WTC11 (cell line): ENCODE results near the gene CROCC2. TPM values are rescaled to one million over a fixed set of nuclear protein-coding genes. Genes with fewer than 3 reads are reported as not detected.
A peak's percentile ranks its signal among the peaks of the same experiment; 100 is the strongest.

Experiments used
- AFF4 ChIP-seq: sonication (generic); formaldehyde crosslinking; IDR thresholded peaks from 2 replicates; pipeline ENCODE4 v1.8.1; 2023; ENCODE audit warnings: mild to moderate bottlenecking, missing genetic modification reagents, borderline replicate concordance
- AR ChIP-seq: fragments of 250-450 bp; sonication (Bioruptor Pico); IDR thresholded peaks from 2 replicates; pipeline ENCODE4 v1.9.0; 2021; ENCODE audit warnings: mild to moderate bottlenecking
- ATF3 ChIP-seq: sonication (generic); formaldehyde crosslinking; conservative IDR thresholded peaks from 2 replicates; pipeline ENCODE4 v1.8.1; 2022; ENCODE audit warnings: mild to moderate bottlenecking, missing genetic modification reagents
- CDX4 ChIP-seq: fragments of 250-450 bp; sonication (Bioruptor Pico); IDR thresholded peaks from 2 replicates; pipeline ENCODE4 v1.9.0; 2021; ENCODE audit warnings: moderate library complexity, mild to moderate bottlenecking, inconsistent platforms, borderline replicate concordance
- ERG ChIP-seq: fragments of 250-450 bp; sonication (Bioruptor Pico); IDR thresholded peaks from 2 replicates; pipeline ENCODE4 v1.8.0; 2021; ENCODE audit warnings: mild to moderate bottlenecking
- ETV6 ChIP-seq: sonication (generic); formaldehyde crosslinking; IDR thresholded peaks from 2 replicates; pipeline ENCODE4 v1.8.1; 2022; ENCODE audit warnings: mild to moderate bottlenecking, missing genetic modification reagents
- FOXK1 ChIP-seq: sonication (generic); formaldehyde crosslinking; IDR thresholded peaks from 2 replicates; pipeline ENCODE4 v1.8.0; 2022; ENCODE audit warnings: mild to moderate bottlenecking, moderate library complexity, missing genetic modification reagents
- FOXP1 ChIP-seq: sonication (generic); formaldehyde crosslinking; IDR thresholded peaks from 2 replicates; pipeline ENCODE4 v1.8.0; 2022; ENCODE audit warnings: missing genetic modification reagents, mild to moderate bottlenecking, moderate library complexity, borderline replicate concordance
- GABPB1 ChIP-seq: sonication (generic); formaldehyde crosslinking; IDR thresholded peaks from 2 replicates; pipeline ENCODE4 v1.8.1; 2023; ENCODE audit warnings: mild to moderate bottlenecking, missing genetic modification reagents
- JAZF1 ChIP-seq: fragments of 250-450 bp; sonication (Bioruptor Pico); IDR thresholded peaks from 2 replicates; pipeline ENCODE4 v1.9.0; 2021; ENCODE audit warnings: moderate library complexity, mild to moderate bottlenecking, inconsistent platforms
- NFE2L1 ChIP-seq: sonication (generic); formaldehyde crosslinking; IDR thresholded peaks from 2 replicates; pipeline ENCODE4 v1.8.1; 2023; ENCODE audit warnings: missing genetic modification reagents
- PRDM15 ChIP-seq: sonication (generic); formaldehyde crosslinking; IDR thresholded peaks from 2 replicates; pipeline ENCODE4 v1.8.0; 2022; ENCODE audit warnings: missing genetic modification reagents
- SP1 ChIP-seq: sonication (generic); formaldehyde crosslinking; conservative IDR thresholded peaks from 2 replicates; pipeline ENCODE4 v1.8.1; 2022; ENCODE audit warnings: missing genetic modification reagents
- TEAD1 ChIP-seq: sonication (generic); formaldehyde crosslinking; IDR thresholded peaks from 2 replicates; pipeline ENCODE4 v1.8.0; 2022; ENCODE audit warnings: mild to moderate bottlenecking, missing genetic modification reagents
- ZNF121 ChIP-seq: sonication (generic); formaldehyde crosslinking; IDR thresholded peaks from 2 replicates; pipeline ENCODE4 v1.8.0; 2023; ENCODE audit warnings: missing genetic modification reagents
- ZNF281 ChIP-seq: sonication (generic); formaldehyde crosslinking; IDR thresholded peaks from 2 replicates; pipeline ENCODE4 v1.8.0; 2023; ENCODE audit warnings: mild to moderate bottlenecking, missing genetic modification reagents
- ZNF425 ChIP-seq: fragments of 250-450 bp; sonication (Bioruptor Pico); conservative IDR thresholded peaks from 2 replicates; pipeline ENCODE4 v1.9.0; 2021; ENCODE audit warnings: mild to moderate bottlenecking
- total RNA-seq: library from RNA; stranded (reverse); gene quantifications from 3 replicates; pipeline ENCODE4 v1.2.3, GENCODE V29; 2021

Gene CROCC2
- total RNA-seq, 1 experiment from 2014 or later: not detected

- TF ChIP-seq ZNF281 (no peak), FOXP1 (CRISPR knock-in tag) (peak; percentile 68; the same call in 1 of the 2 replicates), TEAD1 (CRISPR knock-in tag) (no peak), FOXK1 (peak; percentile 50; the same call in 1 of the 2 replicates), GABPB1 (CRISPR knock-in tag) (no peak), JAZF1 (CRISPR knock-in tag) (no peak), CDX4 (CRISPR knock-in tag) (no peak), ZNF425 (CRISPR knock-in tag) (no peak), ZNF121 (CRISPR knock-in tag) (no peak), ATF3 (CRISPR knock-in tag) (no peak), AFF4 (CRISPR knock-in tag) (no peak), NFE2L1 (peak; percentile 59; the same call in 1 of the 2 replicates), SP1 (peak; percentile 43; the same call in 1 of the 2 replicates), ETV6 (CRISPR knock-in tag) (no peak), PRDM15 (CRISPR knock-in tag) (no peak), ERG (CRISPR knock-in tag) (no peak), AR (no peak)
Measured at GRCh38 chr2:241036397-241036963, 130.3 kb downstream of the CROCC2 start (continued).
